HUES6 (cell line): ENCODE results near the gene MED29.

Experiments used
- H3K27ac ChIP-seq: 2 replicates; pipeline ENCODE4 v1.7.0; 2013; ENCODE audit warnings: low read depth, mild to moderate bottlenecking, low read length, inconsistent platforms
- H3K27me3 ChIP-seq: 2 replicates; pipeline ENCODE4 v1.6.1; 2013; ENCODE audit warnings: low read length; ENCODE audit not compliant: control insufficient read depth, insufficient read depth
- H3K36me3 ChIP-seq: 2 replicates; pipeline ENCODE4 v1.6.1; 2013; ENCODE audit warnings: low read length; ENCODE audit not compliant: control insufficient read depth, insufficient read depth
- H3K4me1 ChIP-seq: 2 replicates; pipeline ENCODE4 v1.6.1; 2013; ENCODE audit warnings: low read length; ENCODE audit not compliant: control insufficient read depth, insufficient read depth
- H3K4me3 ChIP-seq: 2 replicates; pipeline ENCODE4 v1.5.1; 2013; ENCODE audit warnings: low read depth, low read length
- H3K9ac ChIP-seq: one replicate; pipeline ENCODE4 v1.6.1; 2013; ENCODE audit warnings: mild to moderate bottlenecking, low read length
- H3K9me3 ChIP-seq: 2 replicates; pipeline ENCODE4 v1.6.1; 2013; ENCODE audit warnings: low read depth, low read length; ENCODE audit not compliant: control insufficient read depth, insufficient read depth

Gene MED29

GRCh38 chr19:39425744-39426143 lies 34.6 kb downstream of the MED29 start:
- Histone ChIP-seq H3K4me3 (no peak overlapping the region), H3K36me3 (peaks cover 50% of the 10 kb centered on the region), H3K9ac (no peak overlapping the region), H3K4me1 (peaks cover 24% of the 10 kb centered on the region), H3K27ac (no peak overlapping the region), H3K27me3 (no peaks in the 10 kb centered on the region), H3K9me3 (no peaks in the 10 kb centered on the region)

- Histone ChIP-seq H3K36me3 (peaks cover 46% of the 10 kb centered on the region), H3K9me3 (no peaks in the 10 kb centered on the region), H3K4me1 (peaks cover 29% of the 10 kb centered on the region), H3K27ac (no peak overlapping the region), H3K27me3 (no peaks in the 10 kb centered on the region), H3K4me3 (no peak overlapping the region), H3K9ac (no peak overlapping the region)
Measured at GRCh38 chr19:39426170-39426569, 35.0 kb downstream of the MED29 start.

GRCh38 chr19:39427707-39428106 lies 36.5 kb downstream of the MED29 start:
- H3K36me3 ChIP-seq, result peaks cover 36% of the 10 kb centered on the region
- H3K4me3 ChIP-seq, result no peak overlapping the region
- H3K4me1 ChIP-seq, result peaks cover 30% of the 10 kb centered on the region
- no peaks in the 10 kb centered on the region for H3K27me3 ChIP-seq
- H3K9ac ChIP-seq, result peak overlapping the region; percentile 17
- H3K9me3 ChIP-seq, result no peaks in the 10 kb centered on the region
- peak overlapping the region; percentile 81 for H3K27ac ChIP-seq

GRCh38 chr19:39428283-39429112 lies 37.3 kb downstream of the MED29 start:
- Histone ChIP-seq H3K9me3 (no peaks in the 10 kb centered on the region), H3K4me1 (peaks cover 30% of the 10 kb centered on the region), H3K9ac (peak overlapping the region; percentile 79), H3K4me3 (peak overlapping the region; percentile 41), H3K27me3 (no peaks in the 10 kb centered on the region), H3K27ac (peak overlapping the region; percentile 81), H3K36me3 (peaks cover 36% of the 10 kb centered on the region)

- peak overlapping the region; percentile 36; the same call in 1 of the 2 replicates for H3K27ac ChIP-seq
- peaks cover 38% of the 10 kb centered on the region for H3K4me1 ChIP-seq
- H3K9me3 ChIP-seq, result no peaks in the 10 kb centered on the region
- H3K9ac ChIP-seq, result peak overlapping the region; percentile 47
- H3K4me3 ChIP-seq, result peak overlapping the region; percentile 19; the same call in 1 of the 2 replicates
- peaks cover 35% of the 10 kb centered on the region for H3K36me3 ChIP-seq
- no peaks in the 10 kb centered on the region for H3K27me3 ChIP-seq
Measured at GRCh38 chr19:39430675-39431593, 39.8 kb downstream of the MED29 start.

GRCh38 chr19:39432677-39433025 lies 41.5 kb downstream of the MED29 start:
- Histone ChIP-seq H3K9ac (no peak overlapping the region), H3K27me3 (no peaks in the 10 kb centered on the region), H3K27ac (no peak overlapping the region), H3K36me3 (peaks cover 34% of the 10 kb centered on the region), H3K9me3 (no peaks in the 10 kb centered on the region), H3K4me1 (peaks cover 36% of the 10 kb centered on the region), H3K4me3 (no peak overlapping the region)

GRCh38 chr19:39433480-39434079 lies 42.4 kb downstream of the MED29 start:
- Histone ChIP-seq H3K4me1 (peaks cover 31% of the 10 kb centered on the region), H3K27ac (no peak overlapping the region), H3K4me3 (no peak overlapping the region; the same call in 1 of the 2 replicates), H3K27me3 (no peaks in the 10 kb centered on the region), H3K36me3 (peaks cover 34% of the 10 kb centered on the region), H3K9ac (peak overlapping the region; percentile 10), H3K9me3 (no peaks in the 10 kb centered on the region)

GRCh38 chr19:39434123-39435076 lies 43.2 kb downstream of the MED29 start:
- H3K9me3 ChIP-seq, result no peaks in the 10 kb centered on the region
- H3K27ac ChIP-seq, result peak overlapping the region; percentile 97
- no peaks in the 10 kb centered on the region for H3K27me3 ChIP-seq
- peaks cover 34% of the 10 kb centered on the region for H3K36me3 ChIP-seq
- peaks cover 24% of the 10 kb centered on the region for H3K4me1 ChIP-seq
- H3K9ac ChIP-seq, result peak overlapping the region; percentile 100
- H3K4me3 ChIP-seq, result peak overlapping the region; percentile 99

- Histone ChIP-seq H3K9me3 (no peaks in the 10 kb centered on the region), H3K36me3 (peaks cover 34% of the 10 kb centered on the region), H3K9ac (peak within 1 kb of the TSS; percentile 100), H3K4me1 (peaks cover 19% of the 10 kb centered on the region), H3K27me3 (no peaks in the 10 kb centered on the region), H3K4me3 (peak within 1 kb of the TSS; percentile 99), H3K27ac (peak within 1 kb of the TSS; percentile 97)
Measured at GRCh38 chr19:39435499-39436349, 44.5 kb downstream of the MED29 start, which contains the start of gene RPS16. Gene RPS16, minus strand, starts transcription at chr19:39435949. Its CDS starts 54 bp downstream, at chr19:39435895.
